GM20431 (cell line): ENCODE results near the gene ZNF667.

ENCODE experiments used
- in situ Hi-C: fragments of 300-500 bp; cut with MseI, MboI; formaldehyde crosslinking; loops from one replicate; pipeline ENCODE4 v1.15.0; 2020; ENCODE audit warnings: low sequenced_read_pairs; ENCODE audit not compliant: unreplicated experiment

The ZNF667 gene

GRCh38 chr19:56398809-56399208 is 78.3 kb downstream of the ZNF667 start:
- in situ Hi-C loops: no loop called here

DNA sequence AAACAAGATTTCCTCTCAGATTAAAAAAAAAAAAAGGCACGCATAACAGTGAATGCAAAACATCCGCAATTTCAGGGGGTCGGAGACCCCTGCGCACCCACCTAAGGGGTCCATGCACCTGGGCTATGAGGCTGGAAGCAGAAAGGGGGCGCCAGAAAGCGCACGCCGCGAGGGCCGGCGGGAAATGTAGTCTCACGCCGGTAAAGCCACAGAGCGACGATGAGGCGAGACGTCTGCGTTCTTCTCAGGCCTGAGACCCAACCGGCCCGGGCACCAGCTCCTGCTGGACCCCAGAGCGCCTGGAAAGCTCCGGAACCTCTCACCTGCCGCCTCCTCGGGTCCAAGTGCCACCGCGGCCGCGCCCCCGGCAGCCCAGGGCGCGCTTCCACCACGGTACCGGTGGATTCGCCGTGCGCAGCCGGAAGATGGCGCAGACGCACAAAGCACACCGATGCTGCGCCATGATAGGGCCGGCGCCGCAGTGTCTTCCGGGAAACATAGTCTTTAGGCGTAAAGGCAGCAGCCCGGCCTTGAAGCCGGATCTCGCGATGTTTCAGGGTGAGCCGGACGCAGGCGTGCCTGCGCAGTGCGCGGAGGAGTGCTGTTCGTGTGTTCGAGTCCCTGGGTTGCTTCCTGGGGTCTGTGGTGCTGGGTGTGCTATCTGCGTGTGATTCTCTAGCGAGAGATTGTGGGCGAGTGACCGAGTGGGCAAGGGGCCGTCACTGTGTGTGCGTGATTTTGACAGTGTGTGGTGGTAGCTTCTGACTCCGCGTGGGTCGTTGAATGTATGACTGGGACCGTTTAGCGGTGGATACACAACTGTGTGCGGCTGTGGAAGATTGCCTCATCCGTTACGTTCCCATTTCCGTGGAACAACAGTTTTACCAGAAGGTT is 83.8 kb downstream of the ZNF667 start, which contains the start of gene ZNF582:
Gene ZNF582, minus strand, starts transcription at position 416 of the 894 bp plus-strand sequence. CDS start 1,782 bp downstream, outside the sequence.
- in situ Hi-C loops: no loop called here
